Heart left ventricle (tissue), 16 donors: ENCODE results near the gene CEP70. TPM values are rescaled to one million over a fixed set of nuclear protein-coding genes. Genes with fewer than 3 reads are reported as not detected.

Experiments used
- ATAC-seq, 4 donors: fragments of 200-7000 bp; cut with Tn5 transposase; one replicate each; pipeline ENCODE4 v1.9.1; 2020 to 2022; ENCODE audit warnings: moderate library complexity in 4 of 4, mild to moderate bottlenecking in 3 of 4, moderate number of reproducible peaks in 1 of 4
- DNase-seq, 5 donors: peaks; one replicate each; pipeline ENCODE4 v3.0.0-alpha.2; 2020
- H3K27ac ChIP-seq, 12 donors: fragments of 200-600 bp; sonication (generic) in 4 of 12; one replicate each; pipeline versions ENCODE4 v1.5.0 to v1.8.0; 2016 to 2022; ENCODE audit warnings: mild to moderate bottlenecking in 2 of 12
- H3K27me3 ChIP-seq, 9 donors: fragments of 200-600 bp; sonication (generic) in 2 of 9; one replicate each; pipeline versions ENCODE4 v1.5.1 to v1.8.0; 2016 to 2022; ENCODE audit warnings: mild to moderate bottlenecking in 3 of 9
- H3K36me3 ChIP-seq, 9 donors: fragments of 200-600 bp; sonication (generic) in 2 of 9; one replicate each; pipeline versions ENCODE4 v1.5.0 to v1.8.0; 2018 to 2022; ENCODE audit warnings: mild to moderate bottlenecking in 2 of 9
- H3K4me1 ChIP-seq, 12 donors: fragments of 200-600 bp; sonication (generic) in 4 of 12; one replicate each; pipeline versions ENCODE4 v1.5.0 to v1.8.0; 2016 to 2022; ENCODE audit warnings: mild to moderate bottlenecking in 3 of 12
- H3K4me3 ChIP-seq, 12 donors: fragments of 200-600 bp; sonication (generic) in 4 of 12; one replicate each; pipeline versions ENCODE4 v1.5.0 to v1.8.0; 2017 to 2022; ENCODE audit warnings: mild to moderate bottlenecking in 9 of 12, moderate library complexity in 4 of 12
- H3K9me3 ChIP-seq, 12 donors: fragments of 200-600 bp; sonication (generic) in 4 of 12; one replicate each; pipeline versions ENCODE4 v1.5.0 to v1.8.0; 2016 to 2022; ENCODE audit warnings: mild to moderate bottlenecking in 1 of 12
- CTCF ChIP-seq, 12 donors: fragments of 200-600 bp; sonication (generic) in 4 of 12; IDR thresholded peaks; one replicate each; pipeline versions ENCODE4 v1.5.0 to v1.8.0; 2018 to 2022; ENCODE audit warnings: antibody characterized with exemption in 12 of 12, mild to moderate bottlenecking in 5 of 12
- POLR2A ChIP-seq, 2 donors: fragments of 450-650 bp; IDR thresholded peaks; one replicate each; pipeline ENCODE4 v1.6.1; 2017; ENCODE audit warnings: antibody characterized with exemption in 2 of 2, mild to moderate bottlenecking in 2 of 2, moderate library complexity in 2 of 2
- WGBS, 4 donors: extraction: QIAGEN DNeasy Blood & Tissue Kit in 2 of 4; methylation state at CpG; one replicate each; pipeline versions ENCODE4 v1.1.5 to v1.1.7; 2013 to 2018; 5-methylcytosine and 5-hydroxymethylcytosine counted together
- intact Hi-C, 10 donors: fragments of 100-400 bp; cut with DNase I; formaldehyde crosslinking; loops; one replicate each; pipeline versions ENCODE4 v1.11.1 to v1.14.2; 2022
- polyA plus RNA-seq, 2 donors: library from polyadenylated mRNA; stranded (reverse); fragments of 200-250 nt; gene quantifications; one replicate each; pipeline ENCODE4 v1.2.3, GENCODE V29; 2013
- total RNA-seq, 9 donors: library from RNA; depleted of rRNA in 2 of 9; stranded (reverse); fragments of >200 nt in 2 of 9; fragmentation: NEBNext Ultra II Directional in 3 of 9; extraction: Animal tissue kit (Norgen Biotek cat#: 25700) in 3 of 9; gene quantifications; one replicate each; pipeline versions ENCODE4 v1.1.0 to v1.2.4, GENCODE V29; 2016 to 2023
- donor health status: ischemic (EF 13 %, LVEDD 7.1; RV severe dilation, severe dysfunction).
- donor health status: healthy with polysubstance abuse.
- donor health status: DM: no; HTN: yes; CAD: no.
- donor health status: DM: no; HTN: no; CAD: no.
- donor health status: ischemic (EF 25% LVEDD 6.9; RV normal size, moderate dysfunction).
- donor health status: ischemic (EF 25% LVEDD 5.7; RV mildly dilated, moderate dysfunction).
- donor health status: healthy.
- donor health status: DM: yes; HTN: yes; CAD: no.
- donor health status: ischemic (EF 35%, LVEDD 5.7; RV mildly dilated, moderate dysfunction).
- donor health status: nonischemic (EF 11% LVEDD 7.7; RV severe dilation, severe dysfunction).
- donor health status: DM: yes; HTN: yes; CAD: no.
- donor health status: PGD.
- donor health status: ischemic (EF 29% LVEDD 5.4; RV normal size, mild dysfunction).
- donor health status: nonischemic (EF 23%, LVEDD 6.1; RV moderate dilation, normal function).

The CEP70 gene
- total and polyA plus RNA-seq, 11 donors = 10.1 to 29.8 (median 22.6) TPM

- ATAC-seq (no peak), DNase-seq (no peak)
- Histone ChIP-seq H3K27ac (no peak overlapping the region), H3K36me3 (peaks cover 0 to 13% (median 6%) of the 10 kb centered on the region in 9 donors), H3K4me1 (no peaks in the 10 kb centered on the region), H3K27me3 (no peaks in the 10 kb centered on the region), H3K9me3 (no peaks in the 10 kb centered on the region), H3K4me3 (no peak overlapping the region)
- intact Hi-C loops = no loop called here
- TF ChIP-seq POLR2A (IDR thresholded peaks at IDR 0.05) = no peak
- no peak for TF ChIP-seq CTCF (IDR thresholded peaks at IDR 0.05)
Observed at GRCh38 chr3:138624518-138624917, 30.5 kb upstream of the CEP70 start.

GRCh38 chr3:138620431-138620830, 26.4 kb upstream of the CEP70 start:
- Histone ChIP-seq H3K4me1 (no peaks in the 10 kb centered on the region), H3K27me3 (no peaks in the 10 kb centered on the region), H3K36me3 (peaks cover 0 to 8% (median 0%) of the 10 kb centered on the region in 9 donors), H3K27ac (no peak overlapping the region), H3K4me3 (no peak overlapping the region), H3K9me3 (no peaks in the 10 kb centered on the region)
- DNase-seq (no peak), ATAC-seq (no peak)
- WGBS, 4 donors = 91 to 93% (median 92%) methylated on average over 4 of the region's 4 CpGs
- TF ChIP-seq CTCF (IDR thresholded peaks at IDR 0.05) (no peak), POLR2A (IDR thresholded peaks at IDR 0.05) (no peak)
- intact Hi-C loops = no loop called here

GRCh38 chr3:138615462-138615861, 21.4 kb upstream of the CEP70 start:
- H3K27ac ChIP-seq = no peak overlapping the region
- no peak overlapping the region for H3K4me3 ChIP-seq
- no peaks in the 10 kb centered on the region for H3K9me3 ChIP-seq
- no peaks in the 10 kb centered on the region for H3K27me3 ChIP-seq
- TF ChIP-seq CTCF (IDR thresholded peaks at IDR 0.05) (no peak), POLR2A (IDR thresholded peaks at IDR 0.05) (no peak)
- DNase-seq (no peak), ATAC-seq (no peak)
- peaks cover 0 to 3% (median 0%) of the 10 kb centered on the region in 9 donors for H3K36me3 ChIP-seq
- 84 to 93% (median 89%) methylated on average over 1 of the region's 1 CpG for WGBS, 4 donors
- intact Hi-C loops = loop anchor here in 1 of 10 donors (5.0 to 10.0 kb wide), 2 partner anchors 219 to 383 kb away; partner anchors contain the start of gene PIK3CB
- H3K4me1 ChIP-seq = peaks cover 0 to 5% (median 0%) of the 10 kb centered on the region in 12 donors

GRCh38 chr3:138609898-138610266, 15.8 kb upstream of the CEP70 start:
- no peak for ATAC-seq
- H3K27ac ChIP-seq = peak overlapping the region in 9 of 12 donors; percentile 89 to 99 (median 96)
- no peak for DNase-seq
- H3K4me1 ChIP-seq = peaks cover 0 to 15% (median 7%) of the 10 kb centered on the region in 12 donors
- peaks cover 0 to 3% (median 0%) of the 10 kb centered on the region in 9 donors for H3K36me3 ChIP-seq
- intact Hi-C loops = loop anchor here in 4 of 10 donors (2.0 to 10.0 kb wide), 5 partner anchors 15 to 307 kb away; partner anchors contain the start of genes PIK3CB (in 3 of the 4) and CEP70 (in 1 of the 4)
- 62 to 82% (median 76%) methylated on average over 6 of the region's 6 CpGs for WGBS, 4 donors
- TF ChIP-seq POLR2A (IDR thresholded peaks at IDR 0.05) (no peak), CTCF (IDR thresholded peaks at IDR 0.05) (no peak)
- peak overlapping the region in 9 of 12 donors; percentile 64 to 94 (median 80) for H3K4me3 ChIP-seq
- H3K9me3 ChIP-seq = no peaks in the 10 kb centered on the region
- peaks cover 0 to 3% (median 0%) of the 10 kb centered on the region in 9 donors for H3K27me3 ChIP-seq
